Activated CD4-positive, alpha-beta T cell treated with anti-CD3 and anti-CD28 coated beads for 1 hour (primary cell): ENCODE data around the gene TEX28.
"Not testable (repeated sequence)": the region's sequence is repeated elsewhere in the genome, so short reads cannot be mapped to it uniquely, and the experiment has no call there.

Experiments used
- DNase-seq: peaks from one replicate; pipeline ENCODE4 v3.0.0-alpha.2; 2020

Gene TEX28

DNA sequence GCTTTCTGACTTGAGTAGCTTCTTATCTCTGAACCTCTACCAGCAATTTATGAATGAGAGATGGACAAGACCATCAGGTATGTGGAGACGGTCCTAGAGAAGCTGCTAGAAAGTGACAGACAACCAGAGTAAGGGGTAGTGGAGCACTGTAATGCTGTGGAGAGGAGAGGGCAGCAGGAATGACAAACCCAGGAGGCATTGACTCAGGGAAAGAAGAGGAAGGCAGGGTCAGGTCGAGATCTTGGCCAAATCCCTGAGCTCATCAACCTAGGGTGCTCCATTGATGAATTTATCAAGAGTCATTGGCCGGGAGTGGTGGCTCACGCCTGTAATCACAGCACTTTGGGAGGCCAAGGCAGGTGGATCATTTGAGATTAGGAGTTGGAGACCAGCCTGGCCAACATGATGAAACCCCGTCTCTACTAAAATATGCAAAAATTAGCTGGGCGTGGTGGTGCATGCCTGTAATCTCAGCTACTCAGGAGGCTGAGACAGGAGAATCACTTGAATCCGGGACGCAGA, 54.9 kb downstream of the TEX28 start:
- not testable (repeated sequence) for DNase-seq

- not testable (repeated sequence) for DNase-seq
These were observed 55.9 kb downstream of the TEX28 start for GRCh38 chrX:154238939-154239559.

GRCh38 chrX:154233620-154234019, 61.3 kb downstream of the TEX28 start:
- not testable (repeated sequence) for DNase-seq

DNA sequence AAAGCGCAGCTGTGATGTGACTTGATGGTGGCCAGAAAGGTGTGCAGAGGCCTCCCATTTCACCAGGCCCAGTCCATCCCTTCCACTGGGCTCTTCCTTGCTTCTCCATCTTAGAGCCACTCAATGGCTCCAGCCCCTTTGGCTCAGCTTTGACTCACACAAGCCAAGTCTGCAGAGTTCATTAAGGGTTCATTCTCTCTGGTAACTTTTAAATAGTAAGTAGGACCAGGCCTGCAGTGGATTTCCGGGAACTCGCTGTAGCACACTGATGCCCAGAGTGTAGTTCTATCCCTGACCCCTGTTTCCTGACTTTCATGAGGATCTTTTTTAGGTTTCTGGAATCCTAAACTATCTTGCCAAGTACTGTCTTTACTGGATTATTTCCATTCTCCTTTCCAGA, 63.5 kb downstream of the TEX28 start:
- DNase-seq: not testable (repeated sequence)

DNA sequence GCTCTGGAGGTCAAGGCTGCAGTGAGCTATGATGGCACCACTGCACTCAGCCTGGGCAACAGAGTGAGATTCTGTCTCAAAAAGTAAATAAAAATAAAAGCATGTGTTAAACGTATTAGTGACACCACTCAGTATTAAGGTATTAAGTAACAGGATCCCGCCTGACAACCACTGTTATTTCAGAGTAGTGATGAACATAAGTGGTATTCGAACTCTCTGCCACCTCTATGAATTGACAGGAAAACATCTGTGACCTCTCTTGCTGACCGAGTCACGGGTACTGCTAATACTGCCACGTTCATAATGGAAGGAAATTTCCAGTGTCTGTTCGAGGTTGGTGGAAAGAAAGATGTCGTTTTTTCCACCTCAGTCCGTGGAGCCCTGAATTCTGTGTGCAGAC, 68.2 kb downstream of the TEX28 start:
- not testable (repeated sequence) for DNase-seq

DNA sequence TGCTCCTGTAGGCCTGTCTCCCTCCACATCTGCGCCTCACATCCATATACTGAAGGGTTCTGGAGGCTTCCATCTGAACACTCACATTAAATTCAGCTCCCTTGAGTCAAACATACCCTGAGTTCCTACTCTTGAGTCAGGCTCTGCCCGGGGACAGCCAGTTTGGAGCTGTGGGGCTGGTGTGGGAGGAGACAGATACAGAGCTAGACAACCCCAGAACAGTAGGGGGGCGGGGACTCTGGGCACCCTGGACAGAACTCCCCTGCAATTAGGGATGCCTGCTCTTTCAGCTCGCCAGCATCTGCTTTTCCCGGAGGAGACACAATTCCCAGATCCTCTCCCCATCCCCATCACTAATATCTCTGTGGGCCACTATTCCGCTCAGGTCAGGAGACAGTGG, 69.6 kb downstream of the TEX28 start:
- not testable (repeated sequence) for DNase-seq
